Measurements from ENCODE around the gene UCK2. TPM values are rescaled to one million over a fixed set of nuclear protein-coding genes. Genes with fewer than 3 reads are reported as not detected.

UCK2 gene
- total and polyA plus RNA-seq, 12 donors: 6.7 to 36.4 (median 11.3) TPM

GRCh38 chr1:165845992-165846748 is 18.8 kb downstream of the UCK2 start:
- WGBS, 2 donors: 90 to 96% methylated on average over 2 of the region's 2 CpGs
- Histone ChIP-seq H3K4me3 (no peak overlapping the region), H3K9me3 (no peaks in the 10 kb centered on the region), H3K36me3 (no peaks in the 10 kb centered on the region), H3K27ac (no peak overlapping the region), H3K27me3 (no peaks in the 10 kb centered on the region), H3K4me1 (peaks cover 0 to 38% (median 24%) of the 10 kb centered on the region in 9 donors)
- DNase-seq: no peak
- TF ChIP-seq CTCF (IDR thresholded peaks at IDR 0.05): no peak
- intact Hi-C loops (cut with DNase I): loop anchor here in 1 of 10 donors (10.0 kb wide), 1 partner anchor 49 kb away; no protein-coding TSS in a partner anchor
- ATAC-seq: no peak

GRCh38 chr1:165847486-165847885 is 20.1 kb downstream of the UCK2 start:
- ATAC-seq (no peak), DNase-seq (no peak)
- no peak overlapping the region for H3K4me3 ChIP-seq
- TF ChIP-seq CTCF (IDR thresholded peaks at IDR 0.05): no peak
- H3K27ac ChIP-seq: no peak overlapping the region
- no peaks in the 10 kb centered on the region for H3K27me3 ChIP-seq
- WGBS, 2 donors: 96 to 98% methylated on average over 3 of the region's 3 CpGs
- H3K9me3 ChIP-seq: no peaks in the 10 kb centered on the region
- H3K4me1 ChIP-seq: peaks cover 0 to 29% (median 17%) of the 10 kb centered on the region in 9 donors
- no peaks in the 10 kb centered on the region for H3K36me3 ChIP-seq
- intact Hi-C loops (cut with DNase I): loop anchor here in 1 of 10 donors (10.0 kb wide), 1 partner anchor 47 kb away; no protein-coding TSS in a partner anchor

GRCh38 chr1:165849353-165850133 is 22.1 kb downstream of the UCK2 start:
- peak in 2 of 8 donors; percentile 20 to 54 for ATAC-seq
- H3K4me1 ChIP-seq: peaks cover 0 to 30% (median 20%) of the 10 kb centered on the region in 9 donors
- TF ChIP-seq CTCF (IDR thresholded peaks at IDR 0.05): no peak
- intact Hi-C loops (cut with DNase I): loop anchor here in 1 of 10 donors (10.0 kb wide), 1 partner anchor 45 kb away; no protein-coding TSS in a partner anchor
- no peaks in the 10 kb centered on the region for H3K27me3 ChIP-seq
- DNase-seq: no peak
- H3K27ac ChIP-seq: no peak overlapping the region
- H3K36me3 ChIP-seq: no peaks in the 10 kb centered on the region
- no peaks in the 10 kb centered on the region for H3K9me3 ChIP-seq
- 90 to 92% methylated on average over 7 of the region's 7 CpGs for WGBS, 2 donors
- H3K4me3 ChIP-seq: no peak overlapping the region

GRCh38 chr1:165851034-165851658 is 23.7 kb downstream of the UCK2 start:
- ATAC-seq: no peak
- H3K4me3 ChIP-seq: no peak overlapping the region
- no peaks in the 10 kb centered on the region for H3K27me3 ChIP-seq
- intact Hi-C loops (cut with DNase I): no loop called here
- no peak for DNase-seq
- H3K36me3 ChIP-seq: no peaks in the 10 kb centered on the region
- WGBS, 2 donors: 83 to 87% methylated on average over 4 of the region's 4 CpGs
- H3K9me3 ChIP-seq: no peaks in the 10 kb centered on the region
- H3K4me1 ChIP-seq: peaks cover 0 to 44% (median 33%) of the 10 kb centered on the region in 9 donors
- TF ChIP-seq CTCF (IDR thresholded peaks at IDR 0.05): no peak
- no peak overlapping the region for H3K27ac ChIP-seq

Measured in heart right ventricle (tissue), 16 donors.